Measurements from ENCODE around the gene OCA2.

Gene OCA2

DNA sequence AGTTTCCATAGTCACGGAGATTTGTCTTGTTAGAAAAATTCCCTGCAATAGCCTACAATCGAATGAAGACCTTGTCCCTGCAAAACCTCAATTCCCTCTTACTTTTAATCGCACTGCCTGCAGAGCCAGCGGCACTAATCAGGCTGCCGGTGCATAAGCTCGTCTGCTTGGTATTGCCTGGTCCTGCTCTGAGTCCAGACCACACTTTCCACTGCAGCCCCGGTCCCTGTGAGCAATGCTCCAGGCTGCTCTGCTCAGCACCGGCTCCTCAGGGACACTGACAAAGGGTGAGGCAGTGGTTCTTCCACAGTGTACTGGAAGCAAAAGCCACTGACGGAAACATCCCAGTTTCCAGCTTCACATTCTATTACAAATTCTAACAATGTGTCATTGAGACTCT is 164.3 kb downstream of the OCA2 start:
- no peak for TF ChIP-seq CTCF (IDR thresholded peaks at IDR 0.05; ENCODE audit: low read depth, low read length)
- no peak for DNase-seq (ENCODE audit: low read depth, low spot score)
- in situ Hi-C loops (cut with HindIII; ENCODE audit: low sequenced_read_pairs), result no loop called here
- no peak overlapping the region for H3K4me3 ChIP-seq (ENCODE audit: low read depth, low read length)

GRCh38 chr15:27933562-27933961 is 165.6 kb downstream of the OCA2 start:
- no peak for TF ChIP-seq CTCF (IDR thresholded peaks at IDR 0.05; ENCODE audit: low read depth, low read length)
- in situ Hi-C loops (cut with HindIII; ENCODE audit: low sequenced_read_pairs), result no loop called here
- no peak for DNase-seq (ENCODE audit: low read depth, low spot score)
- no peak overlapping the region for H3K4me3 ChIP-seq (ENCODE audit: low read depth, low read length)

GRCh38 chr15:27932600-27932999 is 166.5 kb downstream of the OCA2 start:
- in situ Hi-C loops (cut with HindIII; ENCODE audit: low sequenced_read_pairs), result no loop called here
- DNase-seq (ENCODE audit: low read depth, low spot score), result no peak
- no peak overlapping the region for H3K4me3 ChIP-seq (ENCODE audit: low read depth, low read length)
- no peak for TF ChIP-seq CTCF (IDR thresholded peaks at IDR 0.05; ENCODE audit: low read depth, low read length)

DNA sequence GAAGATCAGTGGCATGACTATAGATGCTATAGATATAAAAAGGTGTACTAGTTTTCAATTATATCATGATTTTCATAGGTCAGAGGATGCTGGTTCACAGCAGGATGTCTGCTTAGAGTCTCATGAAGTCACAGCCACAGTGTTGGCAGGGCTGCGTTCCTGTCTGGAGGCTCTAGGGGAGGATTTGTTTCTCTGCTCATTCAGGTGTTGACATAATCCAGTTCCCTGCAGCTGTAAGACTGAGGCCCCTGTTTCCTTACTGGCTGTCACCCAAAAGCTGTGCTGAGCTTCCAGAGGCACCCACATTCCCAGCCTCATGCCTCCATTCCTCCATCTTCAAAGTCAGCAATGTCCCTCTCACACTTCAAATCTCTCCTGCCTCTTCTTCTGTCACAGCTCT is 170.7 kb downstream of the OCA2 start:
- TF ChIP-seq CTCF (IDR thresholded peaks at IDR 0.05; ENCODE audit: low read depth, low read length), result no peak
- H3K4me3 ChIP-seq (ENCODE audit: low read depth, low read length), result no peak overlapping the region
- DNase-seq (ENCODE audit: low read depth, low spot score), result peak; percentile 5
- in situ Hi-C loops (cut with HindIII; ENCODE audit: low sequenced_read_pairs), result no loop called here

GRCh38 chr15:27912283-27912682 is 186.8 kb downstream of the OCA2 start:
- H3K4me3 ChIP-seq (ENCODE audit: low read depth, low read length), result no peak overlapping the region
- DNase-seq (ENCODE audit: low read depth, low spot score), result no peak
- no peak for TF ChIP-seq CTCF (IDR thresholded peaks at IDR 0.05; ENCODE audit: low read depth, low read length)
- in situ Hi-C loops (cut with HindIII; ENCODE audit: low sequenced_read_pairs), result no loop called here

DNA sequence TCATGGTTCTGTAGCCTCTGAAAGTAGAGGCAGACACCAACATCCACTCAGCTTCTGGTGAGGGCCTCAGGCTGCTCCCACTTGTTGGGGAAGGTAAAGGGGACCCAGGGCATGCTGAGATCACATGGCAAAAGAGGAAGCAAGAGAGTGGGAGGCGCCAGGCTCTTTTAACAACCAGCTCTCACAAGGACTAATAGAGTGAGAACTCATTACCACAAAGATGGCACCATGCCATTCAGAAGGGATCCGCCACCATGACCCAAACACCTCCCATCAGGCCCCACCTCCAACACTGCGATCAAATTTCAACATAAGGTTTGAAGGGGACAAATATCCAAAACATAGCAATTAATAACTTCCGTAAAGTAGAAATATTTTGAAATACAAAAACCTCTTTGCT is 192.3 kb downstream of the OCA2 start:
- DNase-seq (ENCODE audit: low read depth, low spot score), result no peak
- TF ChIP-seq CTCF (IDR thresholded peaks at IDR 0.05; ENCODE audit: low read depth, low read length), result no peak
- H3K4me3 ChIP-seq (ENCODE audit: low read depth, low read length), result no peak overlapping the region
- in situ Hi-C loops (cut with HindIII; ENCODE audit: low sequenced_read_pairs), result no loop called here

- no peak for DNase-seq (ENCODE audit: low read depth, low spot score)
- in situ Hi-C loops (cut with HindIII; ENCODE audit: low sequenced_read_pairs), result no loop called here
- TF ChIP-seq CTCF (IDR thresholded peaks at IDR 0.05; ENCODE audit: low read depth, low read length), result no peak
- H3K4me3 ChIP-seq (ENCODE audit: low read depth, low read length), result no peak overlapping the region
Measured at GRCh38 chr15:27903405-27903804, 195.7 kb downstream of the OCA2 start.
